Urothelium cell line (cell line): ENCODE measurements around the gene STAP2.

Source experiments
- DNase-seq: peaks from one replicate; pipeline ENCODE4 v3.0.0; 2011; ENCODE audit warnings: low spot score, mixed read lengths
- FAIRE-seq: peaks from 2 replicates; lab custom pipeline; 2011; peaks lifted over from hg19 to GRCh38; lab: Jason Lieb, UNC

Gene STAP2

GRCh38 chr19:4338441-4339355, at the start of gene STAP2:
TSS of gene STAP2 (minus strand) at chr19:4338827. CDS start at chr19:4338753, 74 bp downstream.
- FAIRE-seq = no peak
- DNase-seq = no peak

- FAIRE-seq (no peak), DNase-seq (no peak)
Observed at GRCh38 chr19:4386041-4386782, 47.6 kb upstream of the STAP2 start.

- no peak for FAIRE-seq
Observed at GRCh38 chr19:4385291-4386040, 46.8 kb upstream of the STAP2 start.

GRCh38 chr19:4380254-4380727, 41.7 kb upstream of the STAP2 start:
- DNase-seq (no peak), FAIRE-seq (no peak)

More at GRCh38 chr19:4385291-4386040, 46.8 kb upstream of the STAP2 start:
- no peak for DNase-seq

- FAIRE-seq (peak; percentile 74), DNase-seq (peak; percentile 85)
Observed at GRCh38 chr19:4379383-4380253, 41.0 kb upstream of the STAP2 start.

GRCh38 chr19:4378886-4379285, 40.3 kb upstream of the STAP2 start:
- no peak for FAIRE-seq

GRCh38 chr19:4376991-4377781, 38.6 kb upstream of the STAP2 start:
- no peak for FAIRE-seq
- DNase-seq = no peak

More at GRCh38 chr19:4378886-4379285, 40.3 kb upstream of the STAP2 start:
- no peak for DNase-seq

GRCh38 chr19:4376671-4376990, 38.0 kb upstream of the STAP2 start:
- DNase-seq = no peak
- FAIRE-seq = no peak

GRCh38 chr19:4376028-4376670, 37.5 kb upstream of the STAP2 start:
- DNase-seq (no peak), FAIRE-seq (no peak)

- no peak for DNase-seq
- no peak for FAIRE-seq
Observed at GRCh38 chr19:4375164-4376027, 36.8 kb upstream of the STAP2 start.

- DNase-seq (peak; percentile 60), FAIRE-seq (no peak)
Observed at GRCh38 chr19:4374498-4375163, 36.0 kb upstream of the STAP2 start.

- no peak for FAIRE-seq
Observed at GRCh38 chr19:4373601-4374497, 35.2 kb upstream of the STAP2 start.

GRCh38 chr19:4373013-4373367, 34.4 kb upstream of the STAP2 start:
- no peak for DNase-seq
- FAIRE-seq = no peak

More at GRCh38 chr19:4373601-4374497, 35.2 kb upstream of the STAP2 start:
- DNase-seq = no peak

GRCh38 chr19:4372165-4373012, 33.8 kb upstream of the STAP2 start:
- DNase-seq (no peak), FAIRE-seq (no peak)
